GM12864 (cell line): Measurements from ENCODE around the gene CS.

Experiments
- DNase-seq: peaks from one replicate; pipeline ENCODE4 v3.0.0-alpha.2; 2011; ENCODE audit warnings: low read depth
- H3K4me3 ChIP-seq: 2 replicates; pipeline ENCODE4 v1.5.1; 2011; ENCODE audit warnings: mild to moderate bottlenecking, low read depth, low read length, control low read depth
- CTCF ChIP-seq: IDR thresholded peaks from 2 replicates; pipeline ENCODE4 v1.5.1; 2011; ENCODE audit warnings: low read depth, mild to moderate bottlenecking, moderate library complexity, low read length, control low read depth, inconsistent platforms; ENCODE audit errors: missing control alignments

Gene CS

GRCh38 chr12:56307221-56307965, 7.3 kb upstream of the CS start:
- no peak for TF ChIP-seq CTCF
- no peak overlapping the region for H3K4me3 ChIP-seq
- no peak for DNase-seq

DNA sequence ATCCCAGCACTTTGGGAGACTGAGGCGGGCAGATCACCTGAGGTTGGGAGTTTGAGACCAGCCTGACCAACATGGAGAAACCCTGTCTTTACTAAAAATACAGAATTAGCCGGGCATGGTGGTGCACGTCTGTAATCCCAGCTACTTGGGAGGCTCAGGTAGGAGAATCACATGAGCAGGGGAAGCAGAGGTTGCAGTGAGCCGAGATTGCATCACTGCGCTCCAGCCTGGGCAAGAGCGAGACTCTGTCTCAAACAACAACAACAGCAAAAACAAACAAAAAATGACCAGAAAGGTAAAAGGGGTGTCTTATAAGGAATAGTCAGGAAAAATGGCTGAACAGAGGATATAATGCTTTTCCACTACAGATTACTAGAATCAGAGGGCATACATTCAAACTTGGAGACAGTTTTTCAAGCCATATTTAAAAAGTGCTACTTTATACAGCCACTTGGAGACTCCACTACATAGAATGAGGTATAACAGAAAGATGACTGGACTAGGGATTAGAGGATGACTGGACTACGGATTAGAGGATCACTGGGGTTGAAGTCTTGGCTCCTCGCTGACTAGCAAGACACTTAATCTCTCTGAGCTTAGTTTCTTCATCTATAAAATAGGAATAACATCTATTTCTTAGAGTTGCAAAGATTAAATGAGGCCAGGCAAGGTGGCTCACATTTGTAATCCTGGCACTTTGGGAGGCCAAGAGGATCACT, 4.9 kb upstream of the CS start:
- no peak overlapping the region for H3K4me3 ChIP-seq
- no peak for TF ChIP-seq CTCF
- DNase-seq: no peak

- no peak for DNase-seq
- TF ChIP-seq CTCF: no peak
- no peak overlapping the region for H3K4me3 ChIP-seq
Measured at GRCh38 chr12:56304276-56304675, 4.1 kb upstream of the CS start.

GRCh38 chr12:56300644-56301464, 724 bp upstream of the CS start:
- no peak for DNase-seq
- peak overlapping the region; percentile 56 for H3K4me3 ChIP-seq
- no peak for TF ChIP-seq CTCF

DNA sequence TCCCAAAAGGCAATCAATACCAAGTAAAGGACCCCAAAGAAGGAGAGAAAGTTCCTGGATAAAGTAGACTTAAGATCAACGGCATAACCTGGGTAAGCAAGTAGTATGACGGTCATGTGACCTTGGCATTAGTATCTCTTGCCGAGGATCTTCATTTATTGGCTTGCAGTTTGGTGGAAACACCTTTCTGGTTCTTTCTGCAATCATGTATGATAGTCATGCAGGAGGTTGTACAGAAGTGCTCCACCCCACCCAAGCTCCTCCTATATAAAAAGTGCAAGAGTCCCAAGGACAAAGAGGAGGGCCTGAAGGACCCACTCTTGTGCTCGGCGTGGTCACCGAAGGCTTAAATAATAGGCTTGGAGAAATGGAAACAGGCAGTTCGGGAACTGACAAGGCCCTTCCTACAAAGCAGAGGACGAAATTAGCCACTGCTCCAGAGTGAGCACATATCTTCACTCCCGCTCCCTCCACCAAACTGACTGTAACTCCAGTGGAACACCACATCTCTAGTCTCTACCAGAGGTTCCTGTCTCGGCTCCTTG, 750 bp downstream of the CS start:
- TF ChIP-seq CTCF: no peak
- H3K4me3 ChIP-seq: peak overlapping the region; percentile 85
- DNase-seq: no peak

DNA sequence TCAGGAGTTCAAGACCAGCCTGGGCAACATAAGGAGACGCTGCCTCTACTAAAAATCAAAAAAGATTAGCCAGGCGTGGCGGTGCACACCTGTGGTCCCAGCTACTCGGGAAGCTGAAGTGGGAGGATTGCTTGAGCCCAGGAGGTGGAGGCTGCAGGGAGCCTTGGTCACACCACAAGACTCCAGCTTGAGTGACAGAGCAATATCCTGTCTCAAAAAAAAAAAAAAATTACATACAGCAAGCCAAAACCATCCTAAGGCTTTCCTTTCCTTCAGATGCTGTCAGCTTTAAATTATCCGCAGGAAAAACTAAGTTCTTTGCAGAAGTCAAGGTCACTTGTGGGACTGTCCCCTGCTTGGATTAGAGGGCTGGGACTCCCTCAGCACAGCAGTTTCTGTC, 1.3 kb downstream of the CS start:
- TF ChIP-seq CTCF: no peak
- H3K4me3 ChIP-seq: peak overlapping the region; percentile 85
- DNase-seq: no peak
